ENCODE results near the gene PGAM1. TPM values are rescaled to one million over a fixed set of nuclear protein-coding genes. Genes with fewer than 3 reads are reported as not detected.
A peak's percentile ranks its signal among the peaks of the same experiment; 100 is the strongest.

PGAM1 gene
- total RNA-seq, 2 donors from 2014 or later, result 392 to 453 TPM

DNA sequence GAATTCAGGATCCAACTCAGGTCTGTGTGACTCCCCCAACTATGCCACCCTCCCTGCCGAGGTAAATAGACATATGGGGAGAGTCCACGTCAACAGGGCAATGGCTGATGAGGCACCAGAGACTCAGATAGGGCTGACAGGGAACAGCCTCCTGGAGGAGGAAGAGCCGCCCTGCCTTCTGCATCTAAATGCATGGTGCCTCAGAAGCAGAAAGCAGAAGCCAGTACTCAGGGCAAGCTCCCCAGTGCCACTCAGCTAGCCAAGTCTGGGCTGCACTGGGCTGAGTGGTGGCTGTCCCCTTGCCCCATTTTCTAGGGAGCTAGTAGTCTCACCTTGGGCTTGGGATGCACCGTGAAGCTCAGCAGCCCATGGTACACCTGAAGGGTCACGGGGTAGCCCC, 35.9 kb upstream of the PGAM1 start:
- Histone ChIP-seq H3K4me1 (no peaks in the 10 kb centered on the region), H3K9ac (ENCODE audit: low read depth in 2 of 2, low read length in 2 of 2) (no peak overlapping the region), H3K36me3 (peaks cover 5% of the 10 kb centered on the region), H3K27me3 (no peaks in the 10 kb centered on the region), H3K27ac (no peak overlapping the region), H3K9me3 (no peaks in the 10 kb centered on the region), H3K4me3 (no peak overlapping the region)
- DNase-seq, result no peak
- intact Hi-C loops (cut with DNase I), result no loop called here
- no peak for TF ChIP-seq CTCF (IDR thresholded peaks at IDR 0.05)

DNA sequence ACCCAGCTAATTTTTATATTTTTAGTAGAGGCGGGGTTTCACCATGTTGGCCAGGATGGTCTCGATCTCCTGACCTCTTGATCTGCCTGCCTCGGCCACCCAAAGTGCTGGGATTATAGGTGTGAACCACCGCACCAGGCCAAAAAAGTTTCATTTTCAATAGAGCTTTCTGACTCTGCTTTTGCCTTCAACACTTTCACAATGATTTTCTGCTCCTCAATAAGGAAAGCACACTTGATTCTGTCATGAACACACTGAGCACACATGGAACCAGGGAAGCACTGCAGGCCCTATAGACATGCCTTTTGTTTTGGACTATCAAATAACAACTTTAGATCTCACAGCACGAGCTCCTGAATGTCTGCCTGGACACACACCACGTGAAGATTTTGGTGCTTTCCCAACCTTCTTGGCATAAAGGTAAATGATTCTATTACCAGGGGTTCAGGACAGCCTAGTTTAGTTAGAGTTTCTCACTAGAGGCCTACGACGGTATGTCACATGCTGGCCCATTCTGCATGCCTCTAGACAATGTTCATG, 32.9 kb upstream of the PGAM1 start:
- Histone ChIP-seq H3K36me3 (peaks cover 5% of the 10 kb centered on the region), H3K4me1 (no peaks in the 10 kb centered on the region), H3K9ac (ENCODE audit: low read depth in 2 of 2, low read length in 2 of 2) (no peak overlapping the region), H3K9me3 (no peaks in the 10 kb centered on the region), H3K27me3 (no peaks in the 10 kb centered on the region), H3K27ac (no peak overlapping the region), H3K4me3 (no peak overlapping the region)
- DNase-seq, result no peak
- TF ChIP-seq CTCF (IDR thresholded peaks at IDR 0.05), result no peak
- intact Hi-C loops (cut with DNase I), result no loop called here

DNA sequence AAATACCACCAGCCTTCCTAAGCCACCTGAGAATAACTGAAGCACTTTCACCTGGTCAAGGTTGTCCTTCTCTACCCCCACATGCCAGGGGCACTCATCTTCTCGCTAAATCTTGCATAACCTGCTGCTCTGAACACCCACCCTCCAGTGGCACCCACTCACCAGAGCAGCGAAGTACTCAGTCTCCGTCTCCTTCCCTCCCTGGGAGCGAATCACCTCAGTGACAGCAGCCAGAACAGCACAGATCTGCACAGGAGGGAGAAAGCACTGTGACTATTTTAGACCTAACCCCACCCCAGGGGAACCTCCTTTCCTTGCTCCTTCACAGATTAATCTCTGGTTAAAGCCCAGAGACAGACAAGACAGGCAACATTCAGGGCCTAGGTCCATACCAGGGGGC, 29.9 kb upstream of the PGAM1 start:
- Histone ChIP-seq H3K36me3 (peaks cover 5% of the 10 kb centered on the region), H3K4me1 (peaks cover 6% of the 10 kb centered on the region), H3K4me3 (no peak overlapping the region), H3K9me3 (no peaks in the 10 kb centered on the region), H3K27ac (no peak overlapping the region), H3K27me3 (no peaks in the 10 kb centered on the region), H3K9ac (ENCODE audit: low read depth in 2 of 2, low read length in 2 of 2) (no peak overlapping the region)
- DNase-seq, result no peak
- intact Hi-C loops (cut with DNase I), result no loop called here
- TF ChIP-seq CTCF (IDR thresholded peaks at IDR 0.05), result no peak

DNA sequence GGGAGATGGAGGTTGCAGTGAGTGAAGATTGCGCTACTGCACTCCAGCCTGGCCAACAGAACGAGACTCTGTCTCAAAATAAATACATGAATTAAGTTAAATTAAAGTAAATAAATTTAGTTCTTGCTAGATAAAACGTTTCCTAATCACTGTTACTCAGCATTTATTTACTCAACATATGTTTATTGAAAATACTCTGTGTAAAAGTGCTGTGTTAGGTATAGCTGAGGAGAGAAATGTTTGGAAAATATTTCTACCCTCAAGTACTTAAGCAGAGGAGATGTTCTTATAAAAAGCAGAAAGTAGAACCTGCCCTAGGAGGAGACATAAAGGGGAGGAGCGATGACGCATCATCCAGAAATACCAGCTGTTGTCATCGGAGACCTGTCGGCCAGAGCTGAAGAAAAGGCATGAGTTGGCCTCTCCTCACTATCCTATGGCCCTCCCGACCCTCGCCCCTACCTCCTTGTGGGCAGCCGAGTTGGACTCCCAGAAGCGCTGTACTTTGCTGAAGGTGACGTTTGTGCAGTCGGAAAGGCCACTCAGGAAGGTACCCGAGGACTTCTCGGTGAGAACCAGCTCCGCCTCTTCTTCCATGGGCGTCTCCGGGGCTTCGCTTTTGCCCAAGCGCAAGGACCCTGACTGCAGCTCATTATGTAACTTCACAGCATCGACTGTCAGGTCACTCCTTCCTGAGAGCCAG, 26.0 kb upstream of the PGAM1 start:
- Histone ChIP-seq H3K4me3 (peak overlapping the region; percentile 84), H3K9ac (ENCODE audit: low read depth in 2 of 2, low read length in 2 of 2) (peak overlapping the region; percentile 79 to 96), H3K27me3 (no peaks in the 10 kb centered on the region), H3K9me3 (no peaks in the 10 kb centered on the region), H3K36me3 (no peaks in the 10 kb centered on the region), H3K4me1 (peaks cover 6% of the 10 kb centered on the region), H3K27ac (peak overlapping the region; percentile 41)
- no peak for TF ChIP-seq CTCF (IDR thresholded peaks at IDR 0.05)
- intact Hi-C loops (cut with DNase I), result no loop called here
- peak; percentile 71 for DNase-seq

GRCh38 chr10:97400665-97401454, 25.1 kb upstream of the PGAM1 start, which contains the start of gene RRP12:
Gene RRP12, minus strand, starts transcription at chr10:97401340. Its CDS starts 109 bp downstream, at chr10:97401231.
- intact Hi-C loops (cut with DNase I), result no loop called here
- Histone ChIP-seq H3K36me3 (no peaks in the 10 kb centered on the region), H3K4me3 (peak within 1 kb of the TSS; percentile 84), H3K4me1 (peaks cover 6% of the 10 kb centered on the region), H3K27ac (peak within 1 kb of the TSS; percentile 41), H3K27me3 (no peaks in the 10 kb centered on the region), H3K9ac (ENCODE audit: low read depth in 2 of 2, low read length in 2 of 2) (peak within 1 kb of the TSS; percentile 79 to 96), H3K9me3 (no peaks in the 10 kb centered on the region)
- DNase-seq, result peak; percentile 94
- TF ChIP-seq CTCF (IDR thresholded peaks at IDR 0.05), result no peak

Measured in colonic mucosa (tissue), 4 donors.